HepG2 (cell line): Measurements from ENCODE around the gene ZACN. TPM values are rescaled to one million over a fixed set of nuclear protein-coding genes. Genes with fewer than 3 reads are reported as not detected.

Experiments
- ATAC-seq: fragments of 200-7000 bp; cut with Tn5 transposase; 3 replicates; pipeline ENCODE4 v1.9.1; 2020; ENCODE audit warnings: mild to moderate bottlenecking, moderate library complexity
- BruUV-seq: library from RNA; stranded (reverse); fragments of 400-500 nt; replicated peaks from 2 replicates; lab custom pipeline; 2021; lab: Mats Ljungman, UMichigan
- CTCF ChIA-PET: fragments of 300-600 bp; formaldehyde crosslinking; extraction: SDS; loops from one replicate; lab custom pipeline; 2021; ENCODE audit warnings: low total read pairs, inconsistent platforms, low intra/inter-chr PET ratio; lab: Yijun Ruan, JAX
- POLR2A ChIA-PET: fragments of 350-600 bp; sonication (Branson Sonifier 250); formaldehyde crosslinking; loops from one replicate; lab custom pipeline; 2020; ENCODE audit warnings: antibody characterized with exemption, inconsistent platforms; lab: Yijun Ruan, JAX
- DNase-seq: peaks from one replicate; pipeline ENCODE4 v3.0.0-alpha.2; 2015; ENCODE audit warnings: low spot score
- FAIRE-seq: peaks from 3 replicates; lab custom pipeline; 2011; peaks lifted over from hg19 to GRCh38; lab: Jason Lieb, UNC
- H2AFZ ChIP-seq: one replicate; pipeline ENCODE4 v1.6.1; 2011; ENCODE audit warnings: low read length, inconsistent platforms
- H3K27ac ChIP-seq: fragments of 300-600 bp; 3 replicates; pipeline ENCODE4 v1.8.0; 2011; ENCODE audit warnings: mixed run types, mild to moderate bottlenecking, mixed read lengths, low read length, inconsistent platforms; ENCODE audit not compliant: insufficient read depth; ENCODE audit errors: extremely low read length
- H3K27me3 ChIP-seq, 2 experiments: fragments of 200-600 bp in 1 of 2; 2 replicates in 1 of 2; 3 replicates in 1 of 2; pipeline versions ENCODE4 v1.6.0 to v1.8.0; 2011; ENCODE audit warnings: low read length in 2 of 2, mild to moderate bottlenecking in 2 of 2, moderate library complexity in 2 of 2, inconsistent platforms in 1 of 2; ENCODE audit not compliant: insufficient read depth in 2 of 2, control insufficient read depth in 1 of 2
- H3K36me3 ChIP-seq, 2 experiments: fragments of 200-600 bp in 1 of 2; replicated peaks in 1 of 2; 2 replicates in 1 of 2; 3 replicates in 1 of 2; pipeline versions ENCODE4 v1.5.1 to v1.8.0; 2011; ENCODE audit warnings: low read length in 2 of 2, inconsistent platforms in 1 of 2; ENCODE audit not compliant: insufficient read depth in 2 of 2, control insufficient read depth in 1 of 2
- H3K4me1 ChIP-seq: 2 replicates; pipeline ENCODE4 v1.5.1; 2012; ENCODE audit warnings: low read length, inconsistent platforms; ENCODE audit not compliant: insufficient read depth
- H3K4me2 ChIP-seq: 2 replicates; pipeline ENCODE4 v1.6.0; 2011; ENCODE audit warnings: low read depth, low read length, inconsistent platforms
- H3K4me3 ChIP-seq, 3 experiments: fragments of 200-600 bp in 1 of 3; sonication (generic), shearing (Covaris generic) in 1 of 3; replicated peaks in 1 of 3; 2 replicates each; pipeline ENCODE4 v1.5.1; 2011 to 2016; ENCODE audit warnings: low read length in 3 of 3, inconsistent platforms in 2 of 3, low read depth in 2 of 3, mild to moderate bottlenecking in 2 of 3, control low read depth in 1 of 3, mixed read lengths in 1 of 3; ENCODE audit not compliant: insufficient read depth in 1 of 3
- H3K79me2 ChIP-seq: one replicate; pipeline ENCODE4 v1.6.1; 2011; ENCODE audit warnings: low read length, inconsistent platforms; ENCODE audit not compliant: insufficient read depth
- H3K9ac ChIP-seq: 2 replicates; pipeline ENCODE4 v1.6.0; 2011; ENCODE audit warnings: mild to moderate bottlenecking, low read depth, low read length, inconsistent platforms; ENCODE audit not compliant: insufficient read depth
- H3K9me3 ChIP-seq: 2 replicates; pipeline ENCODE4 v1.5.1; 2012; ENCODE audit warnings: mild to moderate bottlenecking, low read length
- H4K20me1 ChIP-seq: 2 replicates; pipeline ENCODE4 v1.6.0; 2011; ENCODE audit warnings: inconsistent platforms, mild to moderate bottlenecking, low read length, moderate library complexity; ENCODE audit not compliant: insufficient read depth
- GABPB1 ChIP-seq: IDR thresholded peaks from 2 replicates; pipeline ENCODE4 v1.6.1; 2016; ENCODE audit warnings: mild to moderate bottlenecking, missing genetic modification reagents, moderate library complexity, missing compliant biosample characterization
- KAT2B ChIP-seq: fragments of 150-350 bp; IDR thresholded peaks from 2 replicates; pipeline ENCODE4 v1.6.1; 2014; ENCODE audit warnings: low read depth, low read length, borderline replicate concordance
- KMT2B ChIP-seq: IDR thresholded peaks from 2 replicates; pipeline ENCODE4 v1.6.1; 2016; ENCODE audit warnings: missing genetic modification reagents, missing compliant biosample characterization
- MAFF ChIP-seq: IDR thresholded peaks from 2 replicates; pipeline ENCODE4 v1.6.1; 2011; ENCODE audit warnings: low read depth, low read length, improper control_type of control experiment
- NCOA2 ChIP-seq: sonication (generic); formaldehyde crosslinking; IDR thresholded peaks from 2 replicates; pipeline ENCODE4 v1.8.0; 2022; ENCODE audit warnings: inconsistent platforms
- NFIC ChIP-seq: IDR thresholded peaks from 2 replicates; pipeline ENCODE4 v1.6.1; 2012; ENCODE audit warnings: mild to moderate bottlenecking, low read length, inconsistent platforms
- NFKB2 ChIP-seq: sonication (generic); formaldehyde crosslinking; IDR thresholded peaks from 2 replicates; pipeline ENCODE4 v1.4.0; 2020; ENCODE audit warnings: missing genetic modification reagents, borderline replicate concordance
- PCBP2 ChIP-seq: fragments of 200-400 bp; formaldehyde crosslinking; optimal IDR thresholded peaks from 2 replicates; pipeline ENCODE3; 2018; ENCODE audit warnings: low read length, low read depth; ENCODE audit not compliant: poor library complexity, severe bottlenecking
- ZBTB21 ChIP-seq: sonication (generic); formaldehyde crosslinking; IDR thresholded peaks from 2 replicates; pipeline ENCODE4 v1.4.0; 2020; ENCODE audit warnings: missing genetic modification reagents
- ZNF724P ChIP-seq: sonication (generic); formaldehyde crosslinking; IDR thresholded peaks from 2 replicates; pipeline ENCODE4 v1.8.0; 2022; ENCODE audit warnings: missing genetic modification reagents, borderline replicate concordance
- WGBS: methylation state at CpG from one replicate; pipeline ENCODE4 v1.1.6; 2017; ENCODE audit warnings: low lambda C conversion rate; 5-methylcytosine and 5-hydroxymethylcytosine counted together
- in situ Hi-C: cut with HindIII; loops from 2 replicates; pipeline ENCODE4 v1.10.0; 2017; ENCODE audit warnings: low pct_unique_long_range_greater_than_20kb; ENCODE audit not compliant: extremely low pct_ligation_motif_present
- intact Hi-C: fragments of 100-400 bp; cut with micrococcal nuclease; formaldehyde crosslinking; loops from one replicate; pipeline ENCODE4 v1.10.0; 2022; ENCODE audit not compliant: unreplicated experiment
- polyA plus RNA-seq, 8 experiments: library from polyadenylated mRNA; depleted of rRNA in 3 of 8; stranded (reverse) in 7 of 8; unstranded in 1 of 8; fragments of >200 nt; fragmentation: Illumina TruSeq in 4 of 8; extraction: Trizol in 4 of 8; gene quantifications; 2 replicates each; pipeline versions ENCODE4 v1.2.1 to v1.2.3, GENCODE V29; 2011 to 2016; ENCODE audit warnings: low read depth in 4 of 8, missing spikeins in 1 of 8, mixed read lengths in 1 of 8; ENCODE audit not compliant: insufficient read depth in 1 of 8
- total RNA-seq, 5 experiments: library from RNA; depleted of rRNA; stranded (reverse); fragments of >200 nt; fragmentation: Illumina TruSeq; extraction: Trizol; gene quantifications; 2 replicates each; pipeline ENCODE4 v1.2.3, GENCODE V29; 2016; ENCODE audit warnings: low read depth in 1 of 5
- TF ChIP-seq, protein P1 (sequence below): sonication (generic); formaldehyde crosslinking; IDR thresholded peaks from 2 replicates; pipeline ENCODE4 v1.4.0; 2020; ENCODE audit warnings: mild to moderate bottlenecking, missing genetic modification reagents

The ZACN gene
- total and polyA plus RNA-seq, 2 of the 13 experiments (the other 11 are each of a cell fraction or from before 2014, with no cell fraction given), result 0.11 to 0.15 TPM

DNA sequence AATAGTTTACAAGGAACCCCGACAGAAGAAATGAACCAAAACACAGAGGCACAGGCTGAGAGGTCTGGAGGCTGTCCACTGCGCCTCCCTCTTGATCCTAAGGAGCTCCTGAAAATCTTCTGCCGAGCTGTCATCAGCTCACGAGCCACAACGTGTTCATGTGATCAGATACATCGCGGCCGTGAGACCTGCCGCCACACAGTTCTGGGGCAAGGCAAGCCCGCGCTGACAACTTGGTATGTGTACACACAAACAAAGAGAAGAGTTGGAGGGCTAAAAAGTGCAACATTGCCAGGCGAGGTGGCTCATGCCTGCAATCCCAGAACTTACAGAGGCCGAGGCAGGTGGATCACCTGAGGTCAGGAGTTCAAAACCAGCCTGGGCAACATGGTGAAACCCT, 17.0 kb downstream of the ZACN start:
- no peak for FAIRE-seq
- ATAC-seq, result no peak
- ChIA-PET POLR2A (interaction anchor here (1.8 kb wide), 1 partner anchor 10 kb away, joined by 7 read pairs; no protein-coding TSS in a partner anchor), CTCF (no interaction called here)
- intact Hi-C loops (no loop called here), in situ Hi-C loops (no loop called here)
- H3K36me3 ChIP-seq, result peaks cover 41 to 79% of the 10 kb centered on the region in 2 experiments
- H2AFZ ChIP-seq, result no peak overlapping the region
- no peaks in the 10 kb centered on the region for H3K9me3 ChIP-seq
- H3K9ac ChIP-seq, result no peak overlapping the region
- no peak for TF ChIP-seq PCBP2
- TF ChIP-seq ZBTB21 (CRISPR knock-in tag), result no peak
- no peak for TF ChIP-seq NCOA2 (CRISPR knock-in tag)
- no peak for TF ChIP-seq NFKB2 (CRISPR knock-in tag)
- no peak for TF ChIP-seq GABPB1
- no peaks in the 10 kb centered on the region for H4K20me1 ChIP-seq
- no TSS peak for BruUV-seq
- H3K27me3 ChIP-seq, result no peaks in the 10 kb centered on the region
- no peak overlapping the region for H3K4me3 ChIP-seq
- no peak for DNase-seq
- H3K79me2 ChIP-seq, result no peaks in the 10 kb centered on the region
- no peaks in the 10 kb centered on the region for H3K4me1 ChIP-seq
- no peak overlapping the region for H3K4me2 ChIP-seq
- WGBS, result 93% methylated on average over 13 of the region's 13 CpGs
- H3K27ac ChIP-seq, result no peak overlapping the region

DNA sequence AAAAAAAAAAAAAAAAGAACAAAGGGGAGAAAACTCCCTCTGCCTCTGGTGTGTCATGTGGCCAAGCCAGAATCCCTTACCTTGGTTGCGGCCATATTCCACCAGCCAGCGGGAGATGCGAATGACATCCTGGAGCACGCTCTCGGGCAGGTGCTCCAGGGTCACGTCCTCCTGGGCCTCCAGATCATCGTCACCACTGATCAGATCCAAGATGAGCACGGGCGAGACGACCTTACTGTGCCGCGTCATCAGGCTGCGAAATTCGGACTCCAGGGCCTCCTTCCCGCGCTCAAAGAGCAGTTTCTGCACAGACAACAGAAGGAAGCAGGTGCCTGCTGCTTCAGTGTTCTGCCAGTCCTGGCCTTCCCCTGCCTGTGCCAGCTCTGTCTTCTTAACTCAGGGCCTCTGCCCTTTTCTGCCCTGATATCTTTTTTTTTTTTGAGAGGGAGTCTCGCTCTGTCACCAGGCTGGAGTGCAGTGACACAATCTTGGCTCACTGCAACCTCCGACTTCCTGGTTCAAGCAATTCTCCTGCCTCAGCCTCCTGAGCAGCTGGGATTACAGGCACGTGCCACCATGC, 18.8 kb downstream of the ZACN start:
- no peak overlapping the region for H3K4me2 ChIP-seq
- ChIA-PET POLR2A (interaction anchor here (1.8 kb wide), 1 partner anchor 8 kb away, joined by 7 read pairs; no protein-coding TSS in a partner anchor), CTCF (no interaction called here)
- H3K27ac ChIP-seq, result no peak overlapping the region
- 94% methylated on average over 19 of the region's 19 CpGs for WGBS
- TF ChIP-seq, protein P1, sequence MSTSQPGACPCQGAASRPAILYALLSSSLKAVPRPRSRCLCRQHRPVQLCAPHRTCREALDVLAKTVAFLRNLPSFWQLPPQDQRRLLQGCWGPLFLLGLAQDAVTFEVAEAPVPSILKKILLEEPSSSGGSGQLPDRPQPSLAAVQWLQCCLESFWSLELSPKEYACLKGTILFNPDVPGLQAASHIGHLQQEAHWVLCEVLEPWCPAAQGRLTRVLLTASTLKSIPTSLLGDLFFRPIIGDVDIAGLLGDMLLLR (CRISPR knock-in tag), result no peak
- TF ChIP-seq ZNF724P (CRISPR knock-in tag), result no peak
- no peak for TF ChIP-seq NFIC
- no peak for TF ChIP-seq MAFF
- no peak for TF ChIP-seq KMT2B (CRISPR knock-in tag)
- TF ChIP-seq GABPB1, result no peak
- TF ChIP-seq KAT2B, result no peak
- TF ChIP-seq, all 625 proteins: peak for 0
- FAIRE-seq (no peak), ATAC-seq (no peak), DNase-seq (no peak)
- in situ Hi-C loops, result no loop called here
- Histone ChIP-seq H4K20me1 (no peaks in the 10 kb centered on the region), H2AFZ (no peak overlapping the region), H3K27me3 (no peaks in the 10 kb centered on the region; a peak in 1 of 5 replicates), H3K9me3 (no peaks in the 10 kb centered on the region), H3K36me3 (peaks cover 38 to 75% of the 10 kb centered on the region in 2 experiments), H3K79me2 (peaks cover 14% of the 10 kb centered on the region), H3K4me3 (no peak overlapping the region), H3K4me1 (peaks cover 16% of the 10 kb centered on the region), H3K9ac (no peak overlapping the region)
- BruUV-seq, result no TSS peak
- intact Hi-C loops, result no loop called here
